Right ventricle myocardium inferior (tissue), 1 donor: ENCODE measurements around the gene CNTNAP5. TPM values are rescaled to one million over a fixed set of nuclear protein-coding genes. Genes with fewer than 3 reads are reported as not detected.
"Not testable (repeated sequence)": the region's sequence is repeated elsewhere in the genome, so short reads cannot be mapped to it uniquely, and the experiment has no call there.

Source experiments
- ATAC-seq: fragments of 200-7000 bp; cut with Tn5 transposase; one replicate; pipeline ENCODE4 v1.9.1; 2020; ENCODE audit warnings: mild to moderate bottlenecking, moderate library complexity
- DNase-seq: peaks from one replicate; pipeline ENCODE4 v3.0.0; 2021; ENCODE audit errors: missing footprints
- intact Hi-C: fragments of 100-400 bp; cut with DNase I; formaldehyde crosslinking; loops from one replicate; pipeline ENCODE4 v1.11.0; 2022
- total RNA-seq: library from RNA; stranded (reverse); fragmentation: NEBNext Ultra II Directional; extraction: Animal tissue kit (Norgen Biotek cat#: 25700); gene quantifications from one replicate; pipeline ENCODE4 v1.2.1, GENCODE V29; 2021
- donor health status: DM: no; HTN: yes; CAD: no; lungs with severe emphysema.

Gene CNTNAP5
- total RNA-seq, 1 donor from 2014 or later: not detected

- DNase-seq: no peak
- intact Hi-C loops: no loop called here
- no peak for ATAC-seq
Observed at GRCh38 chr2:124343827-124344498, 318.9 kb downstream of the CNTNAP5 start.

GRCh38 chr2:124347209-124347608 lies 322.1 kb downstream of the CNTNAP5 start:
- intact Hi-C loops: no loop called here
- DNase-seq: no peak
- no peak for ATAC-seq

- intact Hi-C loops: no loop called here
- ATAC-seq: no peak
- DNase-seq: no peak
Observed at GRCh38 chr2:124353656-124354055, 328.6 kb downstream of the CNTNAP5 start.

- ATAC-seq: no peak
- intact Hi-C loops: no loop called here
- DNase-seq: no peak
Observed at GRCh38 chr2:124354466-124354865, 329.4 kb downstream of the CNTNAP5 start.

GRCh38 chr2:124361966-124362365 lies 336.9 kb downstream of the CNTNAP5 start:
- intact Hi-C loops, DNase-seq, ATAC-seq: not testable (repeated sequence)

- ATAC-seq: no peak
- intact Hi-C loops: no loop called here
- no peak for DNase-seq
Observed at GRCh38 chr2:124369181-124369580, 344.1 kb downstream of the CNTNAP5 start.

- intact Hi-C loops: no loop called here
- ATAC-seq (no peak), DNase-seq (no peak)
Observed at GRCh38 chr2:124380221-124380749, 355.2 kb downstream of the CNTNAP5 start.

GRCh38 chr2:124382067-124382618 lies 357.1 kb downstream of the CNTNAP5 start:
- DNase-seq: no peak
- ATAC-seq: no peak
- intact Hi-C loops: no loop called here

- no peak for ATAC-seq
- intact Hi-C loops: no loop called here
- DNase-seq: no peak
Observed at GRCh38 chr2:124395961-124396360, 370.9 kb downstream of the CNTNAP5 start.

- DNase-seq: no peak
- ATAC-seq: no peak
- intact Hi-C loops: no loop called here
Observed at GRCh38 chr2:124402274-124402673, 377.2 kb downstream of the CNTNAP5 start.

- ATAC-seq, intact Hi-C loops: not testable (repeated sequence)
Observed at GRCh38 chr2:124407836-124408534, 382.9 kb downstream of the CNTNAP5 start.

GRCh38 chr2:124424074-124424473 lies 399.0 kb downstream of the CNTNAP5 start:
- ATAC-seq (no peak), DNase-seq (no peak)
- intact Hi-C loops: no loop called here

More at GRCh38 chr2:124407836-124408534, 382.9 kb downstream of the CNTNAP5 start:
- not testable (repeated sequence) for DNase-seq

GRCh38 chr2:124426122-124426521 lies 401.0 kb downstream of the CNTNAP5 start:
- DNase-seq (no peak), ATAC-seq (no peak)
- intact Hi-C loops: no loop called here

GRCh38 chr2:124426625-124427024 lies 401.5 kb downstream of the CNTNAP5 start:
- DNase-seq (no peak), ATAC-seq (no peak)
- intact Hi-C loops: no loop called here

GRCh38 chr2:124437811-124438210 lies 412.7 kb downstream of the CNTNAP5 start:
- no peak for ATAC-seq
- no peak for DNase-seq
- intact Hi-C loops: no loop called here

GRCh38 chr2:124450481-124450880 lies 425.4 kb downstream of the CNTNAP5 start:
- DNase-seq (no peak), ATAC-seq (no peak)
- intact Hi-C loops: no loop called here

GRCh38 chr2:124476291-124476690 lies 451.2 kb downstream of the CNTNAP5 start:
- no peak for ATAC-seq
- intact Hi-C loops: no loop called here
- no peak for DNase-seq

GRCh38 chr2:124478761-124479160 lies 453.7 kb downstream of the CNTNAP5 start:
- DNase-seq: no peak
- ATAC-seq: no peak
- intact Hi-C loops: no loop called here

- no peak for DNase-seq
- no peak for ATAC-seq
- intact Hi-C loops: no loop called here
Observed at GRCh38 chr2:124480958-124481357, 455.9 kb downstream of the CNTNAP5 start.

GRCh38 chr2:124482044-124482443 lies 457.0 kb downstream of the CNTNAP5 start:
- intact Hi-C loops: no loop called here
- ATAC-seq (no peak), DNase-seq (no peak)
